Tibial artery (tissue), 4 donors: ENCODE data around the gene APOC1.

ENCODE experiments used
- DNase-seq, 2 donors: peaks; one replicate each; pipeline ENCODE4 v3.0.0-alpha.2; 2019
- H3K27ac ChIP-seq, 2 donors: fragments of 200-600 bp; sonication (generic) in 1 of 2; 1 replicate in 1 of 2; 2 replicates in 1 of 2; pipeline ENCODE4 v1.5.1; 2018 to 2019; ENCODE audit warnings: mild to moderate bottlenecking in 1 of 2
- H3K27me3 ChIP-seq, 2 donors: fragments of 200-600 bp; sonication (generic) in 1 of 2; one replicate each; pipeline versions ENCODE4 v1.5.1 to v1.6.0; 2016 to 2019
- H3K36me3 ChIP-seq, 3 donors: fragments of 200-600 bp; sonication (generic) in 2 of 3; one replicate each; pipeline ENCODE4 v1.5.1; 2016 to 2019; ENCODE audit warnings: mild to moderate bottlenecking in 2 of 3
- H3K4me1 ChIP-seq, 4 donors: fragments of 200-600 bp; sonication (generic) in 2 of 4; 1 replicate in 3 of 4; 2 replicates in 1 of 4; pipeline ENCODE4 v1.5.1; 2016 to 2019
- H3K4me3 ChIP-seq, 2 donors: fragments of 200-600 bp; sonication (generic) in 1 of 2; 1 replicate in 1 of 2; 2 replicates in 1 of 2; pipeline ENCODE4 v1.5.1; 2018 to 2019; ENCODE audit warnings: mild to moderate bottlenecking in 2 of 2
- H3K9me3 ChIP-seq, 3 donors: fragments of 200-600 bp; sonication (generic) in 1 of 3; one replicate each; pipeline ENCODE4 v1.5.1; 2016 to 2019
- intact Hi-C: fragments of 100-400 bp; cut with DNase I; formaldehyde crosslinking; loops from one replicate; pipeline ENCODE4 v1.15.0; 2023; ENCODE audit warnings: low total_unique reads
- TF ChIP-seq, protein P1 (sequence below), 2 experiments: fragments of 200-600 bp in 1 of 2; fragments of 450-650 bp in 1 of 2; IDR thresholded peaks; one replicate each; pipeline ENCODE4 v1.5.1; 2017 to 2019; ENCODE audit warnings: antibody characterized with exemption in 2 of 2, mild to moderate bottlenecking in 1 of 2, moderate library complexity in 1 of 2

APOC1 gene

DNA sequence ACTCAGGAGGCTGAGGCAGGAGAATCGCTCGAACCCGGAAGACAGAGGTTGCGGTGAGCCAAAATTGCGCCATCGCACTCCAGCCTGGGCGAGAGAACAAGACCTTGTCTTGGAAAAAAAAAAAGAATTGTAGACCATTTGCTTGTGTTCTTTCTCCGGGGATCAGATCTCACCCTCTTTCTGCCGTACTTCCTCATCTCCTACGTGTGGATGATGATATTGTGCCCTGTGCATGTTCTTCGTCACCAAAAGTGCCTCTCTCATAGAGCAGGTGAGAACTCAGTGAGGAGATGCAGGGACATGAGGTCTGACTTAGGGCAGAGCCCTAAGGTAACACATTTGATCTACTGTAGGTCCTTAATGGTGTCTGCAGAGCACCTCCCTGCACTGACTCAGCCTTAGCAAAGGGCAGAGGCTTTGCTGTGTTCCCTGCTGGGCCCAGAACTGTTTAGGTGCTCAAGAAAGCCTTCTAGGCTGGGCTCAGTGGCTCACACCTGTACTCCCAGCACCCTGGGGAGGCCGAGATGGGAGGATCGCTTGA lies 32.7 kb downstream of the APOC1 start:
- Histone ChIP-seq H3K36me3 (peaks cover 0 to 14% (median 10%) of the 10 kb centered on the region in 3 donors), H3K27me3 (no peaks in the 10 kb centered on the region), H3K4me3 (no peak overlapping the region), H3K27ac (no peak overlapping the region), H3K9me3 (no peaks in the 10 kb centered on the region), H3K4me1 (peaks cover 0 to 14% (median 9%) of the 10 kb centered on the region in 4 donors)
- no peak for DNase-seq
- TF ChIP-seq, protein P1, sequence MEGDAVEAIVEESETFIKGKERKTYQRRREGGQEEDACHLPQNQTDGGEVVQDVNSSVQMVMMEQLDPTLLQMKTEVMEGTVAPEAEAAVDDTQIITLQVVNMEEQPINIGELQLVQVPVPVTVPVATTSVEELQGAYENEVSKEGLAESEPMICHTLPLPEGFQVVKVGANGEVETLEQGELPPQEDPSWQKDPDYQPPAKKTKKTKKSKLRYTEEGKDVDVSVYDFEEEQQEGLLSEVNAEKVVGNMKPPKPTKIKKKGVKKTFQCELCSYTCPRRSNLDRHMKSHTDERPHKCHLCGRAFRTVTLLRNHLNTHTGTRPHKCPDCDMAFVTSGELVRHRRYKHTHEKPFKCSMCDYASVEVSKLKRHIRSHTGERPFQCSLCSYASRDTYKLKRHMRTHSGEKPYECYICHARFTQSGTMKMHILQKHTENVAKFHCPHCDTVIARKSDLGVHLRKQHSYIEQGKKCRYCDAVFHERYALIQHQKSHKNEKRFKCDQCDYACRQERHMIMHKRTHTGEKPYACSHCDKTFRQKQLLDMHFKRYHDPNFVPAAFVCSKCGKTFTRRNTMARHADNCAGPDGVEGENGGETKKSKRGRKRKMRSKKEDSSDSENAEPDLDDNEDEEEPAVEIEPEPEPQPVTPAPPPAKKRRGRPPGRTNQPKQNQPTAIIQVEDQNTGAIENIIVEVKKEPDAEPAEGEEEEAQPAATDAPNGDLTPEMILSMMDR (IDR thresholded peaks at IDR 0.05), result no peak
- intact Hi-C loops, result no loop called here

DNA sequence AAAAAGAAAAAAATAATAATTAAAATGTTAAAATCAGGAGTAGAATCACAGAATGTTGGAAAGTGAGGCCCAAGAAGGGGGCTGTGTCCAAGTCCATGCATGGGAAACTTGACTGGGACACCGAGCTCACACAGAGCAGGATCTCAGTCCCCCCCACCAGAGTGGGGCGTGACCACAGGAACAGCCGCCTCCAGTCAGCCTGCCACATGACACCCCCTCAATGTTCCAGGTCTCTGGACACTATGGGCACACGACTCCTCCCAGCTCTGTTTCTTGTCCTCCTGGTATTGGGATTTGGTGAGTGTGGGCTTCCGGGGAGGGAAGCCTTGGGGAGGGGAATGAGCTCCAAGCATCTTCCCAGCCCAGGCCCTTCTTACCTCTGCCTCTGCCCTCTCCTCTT lies 33.8 kb downstream of the APOC1 start:
- Histone ChIP-seq H3K4me1 (peaks cover 0 to 18% (median 9%) of the 10 kb centered on the region in 4 donors), H3K4me3 (no peak overlapping the region), H3K27me3 (no peaks in the 10 kb centered on the region), H3K9me3 (no peaks in the 10 kb centered on the region), H3K27ac (no peak overlapping the region), H3K36me3 (peaks cover 0 to 14% (median 10%) of the 10 kb centered on the region in 3 donors)
- DNase-seq, result no peak
- TF ChIP-seq, protein P1 (IDR thresholded peaks at IDR 0.05), result no peak
- intact Hi-C loops, result no loop called here

DNA sequence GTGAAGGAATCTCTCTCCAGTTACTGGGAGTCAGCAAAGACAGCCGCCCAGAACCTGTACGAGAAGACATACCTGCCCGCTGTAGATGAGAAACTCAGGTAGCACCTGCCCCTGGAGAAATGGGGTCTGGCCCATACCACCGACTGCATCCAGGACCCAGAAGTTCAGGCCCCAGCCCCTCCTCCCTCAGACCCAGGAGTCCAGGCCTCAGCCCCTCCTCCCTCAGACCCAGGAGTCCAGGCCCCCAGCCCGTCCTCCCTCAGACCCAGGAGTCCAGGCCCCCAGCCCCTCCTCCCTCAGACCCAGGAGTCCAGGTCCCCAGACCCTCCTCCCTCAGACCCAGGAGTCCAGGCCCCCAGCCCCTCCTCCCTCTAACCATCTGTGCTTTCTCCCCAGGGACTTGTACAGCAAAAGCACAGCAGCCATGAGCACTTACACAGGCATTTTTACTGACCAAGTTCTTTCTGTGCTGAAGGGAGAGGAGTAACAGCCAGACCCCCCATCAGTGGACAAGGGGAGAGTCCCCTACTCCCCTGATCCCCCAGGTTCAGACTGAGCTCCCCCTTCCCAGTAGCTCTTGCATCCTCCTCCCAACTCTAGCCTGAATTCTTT lies 34.5 kb downstream of the APOC1 start:
- Histone ChIP-seq H3K9me3 (no peaks in the 10 kb centered on the region), H3K4me1 (peaks cover 0 to 24% (median 12%) of the 10 kb centered on the region in 4 donors), H3K27ac (no peak overlapping the region), H3K36me3 (peaks cover 0 to 14% (median 10%) of the 10 kb centered on the region in 3 donors), H3K27me3 (no peaks in the 10 kb centered on the region), H3K4me3 (no peak overlapping the region)
- DNase-seq, result no peak
- intact Hi-C loops, result no loop called here
- TF ChIP-seq, protein P1 (IDR thresholded peaks at IDR 0.05), result no peak

DNA sequence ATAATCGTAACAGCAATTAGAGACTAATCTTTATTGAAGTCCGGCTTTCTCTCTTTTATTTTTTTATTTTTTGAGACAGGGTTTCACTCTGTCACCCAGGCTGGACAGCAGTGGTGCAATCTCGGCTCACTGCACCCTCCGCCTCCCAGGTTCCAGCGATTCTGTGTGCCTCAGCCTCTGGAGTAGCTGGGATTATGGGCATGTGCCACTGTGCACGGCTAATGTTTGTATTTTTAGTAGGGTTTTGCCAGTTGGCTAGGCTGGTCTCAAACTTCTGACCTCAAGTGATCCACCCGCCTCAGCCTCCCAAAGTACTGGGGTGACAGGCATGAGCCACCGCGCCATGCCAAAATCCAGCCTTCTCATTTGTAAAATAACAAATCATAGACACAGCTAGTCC lies 35.1 kb downstream of the APOC1 start:
- H3K4me1 ChIP-seq, result peaks cover 0 to 30% (median 17%) of the 10 kb centered on the region in 4 donors
- H3K36me3 ChIP-seq, result peaks cover 0 to 14% (median 10%) of the 10 kb centered on the region in 3 donors
- peaks cover 0 to under 1% of the 10 kb centered on the region in 2 donors for H3K27me3 ChIP-seq
- DNase-seq, result no peak
- H3K4me3 ChIP-seq, result no peak overlapping the region
- no peaks in the 10 kb centered on the region for H3K9me3 ChIP-seq
- intact Hi-C loops, result no loop called here
- TF ChIP-seq, protein P1 (IDR thresholded peaks at IDR 0.05), result no peak
- H3K27ac ChIP-seq, result no peak overlapping the region

DNA sequence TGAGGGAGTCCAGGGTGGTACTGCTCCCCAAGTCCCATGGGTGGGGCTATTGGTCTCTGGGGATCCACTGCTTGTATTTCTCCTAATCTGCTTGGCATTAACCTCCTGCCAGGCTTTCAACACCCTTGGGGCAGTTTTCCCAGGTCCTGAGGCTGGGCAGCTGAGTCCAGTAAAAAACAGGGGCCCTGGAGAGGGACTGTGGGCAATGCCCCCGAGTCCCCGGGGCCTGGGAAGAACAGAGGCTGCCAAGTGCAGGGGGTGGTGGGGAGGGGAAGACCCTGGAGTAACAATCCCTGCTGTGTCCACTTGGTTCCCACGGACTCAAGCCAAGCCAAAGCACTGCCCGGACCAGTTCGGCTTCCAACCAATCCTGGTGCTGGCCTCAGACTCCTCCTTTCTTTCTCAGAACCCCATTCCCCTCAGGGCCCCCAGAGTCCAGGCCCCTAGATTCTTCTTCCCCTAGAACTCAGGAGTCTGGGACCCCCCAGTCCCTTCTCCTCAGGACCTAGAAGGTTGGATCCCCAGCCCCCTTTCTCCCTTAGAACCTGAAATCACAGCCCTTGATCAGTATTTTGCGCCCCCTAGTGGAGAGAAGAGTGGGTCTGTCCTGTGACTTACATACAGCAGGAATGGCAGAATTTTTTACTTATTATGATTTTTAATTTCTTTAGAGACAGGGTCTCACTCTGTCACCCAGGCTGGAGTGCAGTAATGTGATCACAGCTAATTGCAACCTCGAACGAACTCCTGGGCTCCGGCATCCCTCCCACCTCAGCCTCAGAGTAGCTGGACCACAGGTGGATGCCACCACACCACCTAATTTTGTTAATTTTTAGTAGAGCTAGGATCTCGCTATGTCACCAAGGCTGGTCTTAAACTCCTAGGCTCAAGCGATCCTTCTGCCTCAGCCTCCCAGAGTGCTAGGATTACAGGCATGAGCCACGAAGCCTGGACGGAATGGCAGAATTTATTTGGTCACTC lies 37.1 kb downstream of the APOC1 start:
- Histone ChIP-seq H3K27me3 (peaks cover 0 to 4% of the 10 kb centered on the region in 2 donors), H3K4me1 (peaks cover 0 to 40% (median 26%) of the 10 kb centered on the region in 4 donors), H3K9me3 (no peaks in the 10 kb centered on the region), H3K36me3 (peaks cover 0 to 14% (median 10%) of the 10 kb centered on the region in 3 donors), H3K27ac (peak overlapping the region in 1 of 2 donors; percentile 52), H3K4me3 (no peak overlapping the region)
- TF ChIP-seq, protein P1 (IDR thresholded peaks at IDR 0.05), result peak; percentile 80 to 85
- intact Hi-C loops, result loop anchor here (5.0 kb wide), 1 partner anchor 49 kb away; no protein-coding TSS in a partner anchor
- DNase-seq, result peak; percentile 66 to 71
